Lung (tissue), 16 donors: ENCODE results near the gene FAM13A. TPM values are rescaled to one million over a fixed set of nuclear protein-coding genes. Genes with fewer than 3 reads are reported as not detected.

Experiments used
- ATAC-seq: fragments of 200-7000 bp; cut with Tn5 transposase; one replicate; pipeline ENCODE4 v1.9.1; 2020; ENCODE audit warnings: moderate number of reproducible peaks; ENCODE audit not compliant: insufficient read depth, low FRiP score
- DNase-seq, 3 donors: peaks; one replicate each; pipeline ENCODE4 v3.0.0-alpha.2; 2013 to 2017
- H3K27ac ChIP-seq, 2 donors: one replicate each; pipeline ENCODE4 v1.5.1; 2013; ENCODE audit warnings: mild to moderate bottlenecking in 2 of 2, moderate library complexity in 2 of 2, control low read depth in 1 of 2, inconsistent platforms in 1 of 2, low read depth in 1 of 2, low read length in 1 of 2
- H3K27me3 ChIP-seq, 3 donors: one replicate each; pipeline ENCODE4 v1.5.1; 2013; ENCODE audit warnings: low read length in 2 of 3; ENCODE audit not compliant: control insufficient read depth in 3 of 3, insufficient read depth in 3 of 3
- H3K36me3 ChIP-seq, 4 donors: one replicate each; pipeline ENCODE4 v1.5.1; 2013; ENCODE audit warnings: low read length in 4 of 4, mild to moderate bottlenecking in 1 of 4, moderate library complexity in 1 of 4; ENCODE audit not compliant: control insufficient read depth in 4 of 4, insufficient read depth in 4 of 4
- H3K4me1 ChIP-seq, 5 donors: one replicate each; pipeline ENCODE4 v1.5.1; 2013; ENCODE audit warnings: low read length in 5 of 5, mild to moderate bottlenecking in 2 of 5, moderate library complexity in 1 of 5; ENCODE audit not compliant: control insufficient read depth in 5 of 5, insufficient read depth in 5 of 5
- H3K4me3 ChIP-seq: one replicate; pipeline ENCODE4 v1.5.1; 2013; ENCODE audit warnings: mild to moderate bottlenecking, control low read depth, moderate library complexity
- H3K9ac ChIP-seq, 2 donors: one replicate each; pipeline ENCODE4 v1.5.1; 2013; ENCODE audit warnings: low read length in 2 of 2, control low read depth in 1 of 2; ENCODE audit not compliant: insufficient read depth in 1 of 2
- H3K9me3 ChIP-seq, 4 donors: one replicate each; pipeline ENCODE4 v1.5.1; 2013; ENCODE audit warnings: low read length in 3 of 4, mild to moderate bottlenecking in 1 of 4, moderate library complexity in 1 of 4; ENCODE audit not compliant: control insufficient read depth in 4 of 4, insufficient read depth in 3 of 4
- WGBS, 2 donors: extraction: QIAGEN DNeasy Blood & Tissue Kit; methylation state at CpG; one replicate each; pipeline ENCODE4 v1.1.7; 2013; 5-methylcytosine and 5-hydroxymethylcytosine counted together
- long read RNA-seq, 5 donors: transcript quantifications; one replicate each; lab custom pipeline, GENCODE V29; 2026
- polyA plus RNA-seq, 2 donors: library from polyadenylated mRNA; stranded (reverse); fragments of 200-250 nt; gene quantifications; one replicate each; pipeline ENCODE4 v1.2.1, GENCODE V29; 2013
- total RNA-seq, 2 donors: library from RNA; depleted of rRNA in 1 of 2; stranded (reverse); fragments of >200 nt in 1 of 2; gene quantifications; one replicate each; pipeline ENCODE4 v1.2.1, GENCODE V29; 2014 to 2021
- TF ChIP-seq, protein P1 (sequence below): IDR thresholded peaks from 2 replicates; pipeline ENCODE4 v1.5.1; 2012; ENCODE audit warnings: mild to moderate bottlenecking; ENCODE audit errors: control extremely low read depth, extremely low read depth
- donor health status: control.
- donor health status: control.
- donor health status: Bipolar disorder and iron deficiency.
- donor health status: healthy.
- donor health status: DM: yes; HTN: yes; CAD: no.

Gene FAM13A
- 100 to 1,000 TPM in 1 of 2 donors, 10 to 100 TPM in 1; 47.5 to 122 TPM for total RNA-seq
- polyA plus RNA-seq, result 10 to 100 TPM in 1 of 2 donors, 1 to 10 TPM in 1; 9.2 to 11.2 TPM
- long read RNA-seq, donor 1, partial matches to known transcripts, result 0 of 2 reads
- long read RNA-seq, donor 1, other reads (novel, unspliced or antisense), result 0 of 2 reads
- long read RNA-seq, donor 2, partial matches to known transcripts, result 0 of 1 reads
- long read RNA-seq, donor 2, other reads (novel, unspliced or antisense), result 0 of 1 reads
- long read RNA-seq, donor 3, partial matches to known transcripts, result 0 of 1 reads
- long read RNA-seq, donor 3, other reads (novel, unspliced or antisense), result 0 of 1 reads
- long read RNA-seq, donor 4, result 0 reads
- long read RNA-seq, donor 5, partial matches to known transcripts, result 0 of 2 reads
- long read RNA-seq, donor 5, other reads (novel, unspliced or antisense), result 0 of 2 reads

DNA sequence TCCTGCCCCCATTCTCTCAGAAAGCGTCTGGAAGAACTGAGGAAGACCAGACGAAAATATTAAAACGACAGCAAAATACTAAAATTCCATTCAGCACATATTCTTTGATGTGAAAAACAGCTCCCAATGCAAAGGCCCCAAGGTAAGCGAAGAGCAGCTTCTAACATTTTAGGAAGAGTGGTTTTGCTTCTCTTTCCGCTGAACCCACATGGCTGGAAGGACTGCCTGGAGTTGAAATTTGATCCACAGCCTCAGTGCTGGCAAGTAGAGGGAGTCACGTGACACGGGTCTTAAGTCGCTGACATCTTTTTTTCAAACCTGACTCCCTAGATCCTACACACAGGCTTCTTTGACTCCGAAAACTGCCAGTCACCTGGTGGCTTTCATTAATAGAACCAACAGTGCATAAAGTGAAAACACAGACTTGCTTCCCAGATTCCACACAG lies at the start of gene FAM13A:
Gene FAM13A (minus strand): TSS at position 233 of the 446 bp plus-strand sequence. CDS start 221 bp downstream, at position 12.
- peak within 1 kb of the TSS in 1 of 2 donors; percentile 98 for H3K9ac ChIP-seq
- H3K36me3 ChIP-seq, result no peaks in the 10 kb centered on the region
- DNase-seq (peak; percentile 90 to 99 (median 98)), ATAC-seq (peak; percentile 90)
- WGBS, 2 donors, result 1 to 8% methylated on average over 9 of the region's 9 CpGs
- H3K4me1 ChIP-seq, result peaks cover 0 to 25% (median 9%) of the 10 kb centered on the region in 5 donors
- H3K4me3 ChIP-seq, result peak within 1 kb of the TSS; percentile 19
- H3K27me3 ChIP-seq, result no peaks in the 10 kb centered on the region
- H3K9me3 ChIP-seq, result no peaks in the 10 kb centered on the region
- H3K27ac ChIP-seq, result peak within 1 kb of the TSS; percentile 49 to 56
- TF ChIP-seq, protein P1, sequence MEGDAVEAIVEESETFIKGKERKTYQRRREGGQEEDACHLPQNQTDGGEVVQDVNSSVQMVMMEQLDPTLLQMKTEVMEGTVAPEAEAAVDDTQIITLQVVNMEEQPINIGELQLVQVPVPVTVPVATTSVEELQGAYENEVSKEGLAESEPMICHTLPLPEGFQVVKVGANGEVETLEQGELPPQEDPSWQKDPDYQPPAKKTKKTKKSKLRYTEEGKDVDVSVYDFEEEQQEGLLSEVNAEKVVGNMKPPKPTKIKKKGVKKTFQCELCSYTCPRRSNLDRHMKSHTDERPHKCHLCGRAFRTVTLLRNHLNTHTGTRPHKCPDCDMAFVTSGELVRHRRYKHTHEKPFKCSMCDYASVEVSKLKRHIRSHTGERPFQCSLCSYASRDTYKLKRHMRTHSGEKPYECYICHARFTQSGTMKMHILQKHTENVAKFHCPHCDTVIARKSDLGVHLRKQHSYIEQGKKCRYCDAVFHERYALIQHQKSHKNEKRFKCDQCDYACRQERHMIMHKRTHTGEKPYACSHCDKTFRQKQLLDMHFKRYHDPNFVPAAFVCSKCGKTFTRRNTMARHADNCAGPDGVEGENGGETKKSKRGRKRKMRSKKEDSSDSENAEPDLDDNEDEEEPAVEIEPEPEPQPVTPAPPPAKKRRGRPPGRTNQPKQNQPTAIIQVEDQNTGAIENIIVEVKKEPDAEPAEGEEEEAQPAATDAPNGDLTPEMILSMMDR, result no peak

- peaks cover 0 to 12% (median 6%) of the 10 kb centered on the region in 3 donors for H3K27me3 ChIP-seq
- no peaks in the 10 kb centered on the region for H3K9me3 ChIP-seq
Measured at GRCh38 chr4:89105726-89106125, 48.7 kb upstream of the FAM13A start.

GRCh38 chr4:89101256-89102161 lies 44.5 kb upstream of the FAM13A start:
- ATAC-seq (no peak), DNase-seq (no peak)
- Histone ChIP-seq H3K4me3 (no peak overlapping the region), H3K9me3 (no peaks in the 10 kb centered on the region), H3K9ac (no peak overlapping the region), H3K36me3 (no peaks in the 10 kb centered on the region), H3K4me1 (no peaks in the 10 kb centered on the region), H3K27me3 (no peaks in the 10 kb centered on the region), H3K27ac (no peak overlapping the region)
- WGBS, 2 donors, result 83 to 93% methylated on average over 11 of the region's 11 CpGs
- TF ChIP-seq, protein P1, result no peak

More at GRCh38 chr4:89105726-89106125, 48.7 kb upstream of the FAM13A start:
- TF ChIP-seq, protein P1, result no peak
- H3K36me3 ChIP-seq, result no peaks in the 10 kb centered on the region
- no peak overlapping the region for H3K27ac ChIP-seq
- peaks cover 0 to 7% (median 2%) of the 10 kb centered on the region in 5 donors for H3K4me1 ChIP-seq
- no peak overlapping the region for H3K4me3 ChIP-seq
- DNase-seq, result no peak
- H3K9ac ChIP-seq, result no peak overlapping the region
- 92 to 93% methylated on average over 6 of the region's 6 CpGs for WGBS, 2 donors
- ATAC-seq, result no peak
